OCI-LY1 (cell line): ENCODE data around the gene FN1.

Source experiments
- CTCF ChIP-seq: fragments of 200-600 bp; sonication (generic), shearing (Covaris generic); IDR thresholded peaks from 2 replicates; pipeline ENCODE4 v1.5.1; 2017; ENCODE audit warnings: mild to moderate bottlenecking, antibody characterized with exemption, low read length, moderate library complexity, mixed read lengths
- EZH2 ChIP-seq: fragments of 200-600 bp; sonication (generic), shearing (Covaris generic); IDR thresholded peaks from 2 replicates; pipeline ENCODE4 v1.8.0; 2017; ENCODE audit warnings: borderline replicate concordance, mixed run types, mild to moderate bottlenecking, antibody characterized with exemption, low read length, moderate library complexity, mixed read lengths

DNA sequence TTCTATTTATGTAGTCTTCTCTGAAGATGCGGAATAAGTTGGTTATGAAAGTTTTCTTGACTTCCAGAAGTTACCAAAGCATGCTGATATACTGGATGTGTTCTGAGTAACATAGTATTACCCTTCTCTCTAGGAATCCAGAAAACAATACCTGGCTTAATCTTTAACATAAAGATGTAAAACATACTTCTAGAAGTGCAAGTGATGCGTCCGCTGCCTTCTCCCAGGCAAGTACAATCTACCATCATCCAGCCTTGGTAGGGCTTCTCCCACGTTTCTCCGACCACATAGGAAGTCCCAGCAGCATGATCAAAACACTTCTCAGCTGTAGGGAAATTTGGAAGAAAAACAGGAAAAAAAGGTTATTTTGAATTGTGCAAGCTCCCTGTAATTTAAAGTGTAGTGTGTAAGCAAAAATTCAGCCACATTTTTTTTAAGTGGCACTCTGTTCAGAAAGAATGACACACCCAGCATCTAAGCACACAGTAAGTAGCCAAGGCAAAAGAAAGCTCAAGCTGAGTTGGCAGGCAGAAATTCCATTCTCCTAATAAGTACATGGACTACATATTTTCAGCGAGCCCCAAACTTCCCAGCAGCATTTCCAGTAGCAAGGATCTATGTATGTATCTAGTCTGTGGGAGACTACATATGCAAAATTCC lies 5.2 kb downstream of the FN1 start:
- TF ChIP-seq CTCF (no peak), EZH2 (no peak)
